SHP77 (cell line): ENCODE results near the gene MORC3.
A peak's percentile ranks its signal among the peaks of the same experiment; 100 is the strongest.
"Not testable (repeated sequence)": the region's sequence is repeated elsewhere in the genome, so short reads cannot be mapped to it uniquely, and the experiment has no call there.

Experiments used
- DNase-seq, 2 experiments: peaks; one replicate each; lab custom pipeline; 2025; lab: John Stamatoyannopoulos, UW

Gene MORC3

GRCh38 chr21:36325373-36326010, 5.5 kb downstream of the MORC3 start:
- DNase-seq: no peak

GRCh38 chr21:36330904-36331303, 10.9 kb downstream of the MORC3 start:
- DNase-seq: peak; percentile 29 to 40

GRCh38 chr21:36337099-36337509, 17.1 kb downstream of the MORC3 start:
- DNase-seq: no peak

- no peak for DNase-seq
Observed at GRCh38 chr21:36338975-36339374, 19.0 kb downstream of the MORC3 start.

GRCh38 chr21:36342581-36342980, 22.6 kb downstream of the MORC3 start:
- DNase-seq: not testable (repeated sequence)

GRCh38 chr21:36344931-36345330, 24.9 kb downstream of the MORC3 start:
- DNase-seq: no peak

- no peak for DNase-seq
Observed at GRCh38 chr21:36347278-36347961, 27.4 kb downstream of the MORC3 start.

- no peak for DNase-seq
Observed at GRCh38 chr21:36347962-36348328, 27.9 kb downstream of the MORC3 start.

GRCh38 chr21:36349315-36349714, 29.3 kb downstream of the MORC3 start:
- no peak for DNase-seq

GRCh38 chr21:36350282-36350910, 30.4 kb downstream of the MORC3 start:
- no peak for DNase-seq

- DNase-seq: no peak
Observed at GRCh38 chr21:36354918-36355680, 35.1 kb downstream of the MORC3 start.

GRCh38 chr21:36355868-36356267, 35.9 kb downstream of the MORC3 start:
- DNase-seq: no peak

GRCh38 chr21:36359185-36359584, 39.2 kb downstream of the MORC3 start:
- no peak for DNase-seq

GRCh38 chr21:36369064-36369685, 49.2 kb downstream of the MORC3 start:
- no peak for DNase-seq

- no peak for DNase-seq
Observed at GRCh38 chr21:36375994-36376393, 56.0 kb downstream of the MORC3 start.

- DNase-seq: no peak
Observed at GRCh38 chr21:36377391-36377842, 57.4 kb downstream of the MORC3 start.

GRCh38 chr21:36379251-36379650, 59.3 kb downstream of the MORC3 start:
- no peak for DNase-seq

- DNase-seq: no peak
Observed at GRCh38 chr21:36381841-36382589, 62.0 kb downstream of the MORC3 start.

GRCh38 chr21:36382722-36383121, 62.7 kb downstream of the MORC3 start:
- DNase-seq: not testable (repeated sequence)

GRCh38 chr21:36384885-36385232, 64.9 kb downstream of the MORC3 start:
- DNase-seq: no peak
